Measurements from ENCODE around the gene FOXP1. TPM values are rescaled to one million over a fixed set of nuclear protein-coding genes. Genes with fewer than 3 reads are reported as not detected.

Gene FOXP1
- total and polyA plus RNA-seq, 2 experiments from 2014 or later = 37.4 to 59.9 TPM

- Histone ChIP-seq H3K9me2 (ENCODE audit: insufficient read depth) (no peaks in the 10 kb centered on the region), H3K79me2 (ENCODE audit: insufficient read depth) (peaks cover 8% of the 10 kb centered on the region; the same call in 1 of the 2 replicates), H3K27me3 (replicated peaks; ENCODE audit: insufficient read depth) (no peaks in the 10 kb centered on the region), H4K20me1 (ENCODE audit: insufficient read depth) (no peaks in the 10 kb centered on the region), H3K4me2 (ENCODE audit: unreplicated experiment) (no peak overlapping the region), H3K4me1 (ENCODE audit: insufficient read depth) (peaks cover 24% of the 10 kb centered on the region), H3K9me3 (ENCODE audit: low read depth) (no peaks in the 10 kb centered on the region), H3K4me3 (no peak overlapping the region), H3K9ac (no peak overlapping the region), H2AFZ (no peak overlapping the region), H3F3A (ENCODE audit: insufficient read depth) (peaks cover 29% of the 10 kb centered on the region), H3K36me3 (ENCODE audit: low read depth) (no peaks in the 10 kb centered on the region), H3K27ac (no peak overlapping the region)
- WGBS, 2 experiments (ENCODE audit: low coverage in 1 of 2, low lambda C conversion rate in 2 of 2, missing lambda C conversion rate in 2 of 2) = 91 to 92% methylated on average over 8 of the region's 8 CpGs
- TF ChIP-seq EZH2 (IDR thresholded peaks at IDR 0.05; ENCODE audit: insufficient read depth, poor library complexity, severe bottlenecking) (no peak), EZH2phosphoT487 (IDR thresholded peaks at IDR 0.05; ENCODE audit: insufficient read depth, low read depth) (no peak)
- in situ Hi-C loops (cut with MboI) = no loop called here
- DNase-seq = no peak
Observed at GRCh38 chr3:71078723-71079525, 504.6 kb downstream of the FOXP1 start.

- Histone ChIP-seq H4K20me1 (ENCODE audit: insufficient read depth) (no peaks in the 10 kb centered on the region), H3K4me1 (ENCODE audit: insufficient read depth) (peaks cover 24% of the 10 kb centered on the region), H3K9me3 (ENCODE audit: low read depth) (no peaks in the 10 kb centered on the region), H3K27ac (no peak overlapping the region), H3K27me3 (replicated peaks; ENCODE audit: insufficient read depth) (no peaks in the 10 kb centered on the region), H2AFZ (no peak overlapping the region), H3F3A (ENCODE audit: insufficient read depth) (peaks cover 29% of the 10 kb centered on the region), H3K79me2 (ENCODE audit: insufficient read depth) (peaks cover 15% of the 10 kb centered on the region; the same call in 1 of the 2 replicates), H3K36me3 (ENCODE audit: low read depth) (no peaks in the 10 kb centered on the region), H3K4me2 (ENCODE audit: unreplicated experiment) (no peak overlapping the region), H3K9ac (no peak overlapping the region), H3K9me2 (ENCODE audit: insufficient read depth) (no peaks in the 10 kb centered on the region), H3K4me3 (no peak overlapping the region)
- in situ Hi-C loops (cut with MboI) = no loop called here
- 42 to 53% methylated on average over 3 of the region's 3 CpGs for WGBS, 2 experiments (ENCODE audit: low coverage in 1 of 2, low lambda C conversion rate in 2 of 2, missing lambda C conversion rate in 2 of 2)
- DNase-seq = no peak
- TF ChIP-seq EZH2phosphoT487 (IDR thresholded peaks at IDR 0.05; ENCODE audit: insufficient read depth, low read depth) (no peak), EZH2 (IDR thresholded peaks at IDR 0.05; ENCODE audit: insufficient read depth, poor library complexity, severe bottlenecking) (no peak)
Observed at GRCh38 chr3:71078199-71078598, 505.3 kb downstream of the FOXP1 start.

DNA sequence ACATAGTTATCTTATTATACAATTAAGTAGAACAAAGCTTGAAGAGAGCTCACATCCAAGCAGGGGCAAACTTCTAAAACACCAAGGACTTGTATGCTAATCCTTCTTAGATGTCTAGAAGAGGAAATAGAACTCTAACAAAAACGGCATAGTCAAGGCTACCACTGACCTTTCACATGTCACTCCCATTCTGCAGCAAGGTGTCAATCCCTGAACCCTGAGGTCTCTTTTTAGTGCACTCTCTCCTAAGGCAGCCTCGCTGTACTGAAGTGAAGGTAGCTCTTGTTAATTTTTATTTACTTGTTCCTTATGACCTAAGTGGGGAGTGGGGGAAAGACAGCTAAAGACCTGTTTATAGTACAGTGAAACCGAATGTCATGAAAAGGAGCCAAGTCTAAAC is 506.5 kb downstream of the FOXP1 start:
- TF ChIP-seq EZH2 (IDR thresholded peaks at IDR 0.05; ENCODE audit: insufficient read depth, poor library complexity, severe bottlenecking) = no peak
- TF ChIP-seq EZH2phosphoT487 (IDR thresholded peaks at IDR 0.05; ENCODE audit: insufficient read depth, low read depth) = no peak
- Histone ChIP-seq H4K20me1 (ENCODE audit: insufficient read depth) (no peaks in the 10 kb centered on the region), H3K9me3 (ENCODE audit: low read depth) (no peaks in the 10 kb centered on the region), H3F3A (ENCODE audit: insufficient read depth) (peaks cover 29% of the 10 kb centered on the region), H3K4me2 (ENCODE audit: unreplicated experiment) (peak overlapping the region; percentile 54), H3K27ac (peak overlapping the region; percentile 26), H3K36me3 (ENCODE audit: low read depth) (no peaks in the 10 kb centered on the region), H3K27me3 (replicated peaks; ENCODE audit: insufficient read depth) (no peaks in the 10 kb centered on the region), H2AFZ (no peak overlapping the region), H3K9me2 (ENCODE audit: insufficient read depth) (no peaks in the 10 kb centered on the region), H3K4me1 (ENCODE audit: insufficient read depth) (peaks cover 24% of the 10 kb centered on the region), H3K9ac (no peak overlapping the region), H3K79me2 (ENCODE audit: insufficient read depth) (peaks cover 18% of the 10 kb centered on the region; the same call in 1 of the 2 replicates), H3K4me3 (no peak overlapping the region)
- in situ Hi-C loops (cut with MboI) = no loop called here
- no peak for DNase-seq
- WGBS, 2 experiments (ENCODE audit: low coverage in 1 of 2, low lambda C conversion rate in 2 of 2, missing lambda C conversion rate in 2 of 2) = 94% methylated on average over 3 of the region's 3 CpGs

DNA sequence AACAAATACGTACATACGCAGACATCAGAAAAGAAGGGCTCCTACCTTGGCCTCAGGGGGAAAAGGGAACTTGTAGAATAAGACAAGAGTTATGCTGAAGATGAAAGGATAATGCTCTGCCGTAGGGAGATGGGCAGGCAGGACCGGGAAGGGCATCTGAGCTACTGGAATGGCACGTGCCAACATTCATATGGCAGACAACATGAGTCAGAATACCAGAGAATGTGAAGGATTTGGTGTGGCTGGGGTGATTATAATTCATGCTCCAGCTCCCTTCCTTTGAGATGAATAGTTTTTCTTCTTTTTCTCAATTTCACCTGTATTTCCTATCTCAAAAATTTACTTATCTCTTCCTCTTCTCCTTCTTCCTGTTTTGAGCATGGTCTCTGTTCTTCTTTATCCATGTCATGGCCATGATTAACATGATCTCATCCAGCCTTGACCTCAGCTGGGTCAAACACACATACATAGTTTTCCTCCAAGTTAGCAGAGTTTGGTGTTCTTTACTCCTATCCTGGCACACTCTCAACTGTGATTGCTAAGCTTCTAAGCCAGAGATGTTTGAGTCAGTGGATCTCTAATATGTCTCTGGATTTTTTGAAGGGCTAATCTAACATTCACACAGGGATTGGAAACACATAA is 507.0 kb downstream of the FOXP1 start:
- in situ Hi-C loops (cut with MboI) = no loop called here
- H3K9me2 ChIP-seq (ENCODE audit: insufficient read depth) = no peaks in the 10 kb centered on the region
- WGBS, 2 experiments (ENCODE audit: low coverage in 1 of 2, low lambda C conversion rate in 2 of 2, missing lambda C conversion rate in 2 of 2) = 92 to 99% methylated on average over 5 of the region's 5 CpGs
- H3K4me3 ChIP-seq = no peak overlapping the region
- H3K79me2 ChIP-seq (ENCODE audit: insufficient read depth) = peaks cover 18% of the 10 kb centered on the region; the same call in 1 of the 2 replicates
- no peak overlapping the region for H2AFZ ChIP-seq
- no peak overlapping the region for H3K4me2 ChIP-seq (ENCODE audit: unreplicated experiment)
- H3K9ac ChIP-seq = no peak overlapping the region
- peaks cover 29% of the 10 kb centered on the region for H3F3A ChIP-seq (ENCODE audit: insufficient read depth)
- no peaks in the 10 kb centered on the region for H3K27me3 ChIP-seq (replicated peaks; ENCODE audit: insufficient read depth)
- no peaks in the 10 kb centered on the region for H3K9me3 ChIP-seq (ENCODE audit: low read depth)
- peaks cover 24% of the 10 kb centered on the region for H3K4me1 ChIP-seq (ENCODE audit: insufficient read depth)
- no peaks in the 10 kb centered on the region for H4K20me1 ChIP-seq (ENCODE audit: insufficient read depth)
- TF ChIP-seq EZH2 (IDR thresholded peaks at IDR 0.05; ENCODE audit: insufficient read depth, poor library complexity, severe bottlenecking) (no peak), EZH2phosphoT487 (IDR thresholded peaks at IDR 0.05; ENCODE audit: insufficient read depth, low read depth) (no peak)
- peak; percentile 79 for DNase-seq
- H3K27ac ChIP-seq = peak overlapping the region; percentile 26
- H3K36me3 ChIP-seq (ENCODE audit: low read depth) = no peaks in the 10 kb centered on the region
